K562 (cell line): ENCODE results near the gene LPIN1. TPM values are rescaled to one million over a fixed set of nuclear protein-coding genes. Genes with fewer than 3 reads are reported as not detected.

Experiments
- ATAC-seq: fragments of 200-7000 bp; cut with Tn5 transposase; 3 replicates; pipeline ENCODE4 v1.9.1; 2020; ENCODE audit warnings: moderate library complexity
- BruUV-seq: library from RNA; stranded (reverse); fragments of 400-500 nt; replicated peaks from 2 replicates; lab custom pipeline; 2021; lab: Mats Ljungman, UMichigan
- CTCF ChIA-PET: fragments of 300-600 bp; formaldehyde crosslinking; extraction: SDS; loops from one replicate; lab custom pipeline; 2021; ENCODE audit warnings: low intra/inter-chr PET ratio; lab: Yijun Ruan, JAX
- POLR2A ChIA-PET: fragments of 300-600, 350-650 bp; sonication (Branson Sonifier 250); formaldehyde crosslinking; extraction: SDS; loops from one replicate; lab custom pipeline; 2021; ENCODE audit warnings: antibody characterized with exemption, inconsistent platforms; lab: Yijun Ruan, JAX
- DNase-seq, 4 experiments: peaks; one replicate each; pipeline versions ENCODE4 v3.0.0 to v3.0.0-alpha.2; 2011 to 2018; ENCODE audit warnings: low spot score in 3 of 4, mixed read lengths in 3 of 4; ENCODE audit errors: extremely low read depth in 1 of 4
- FAIRE-seq: peaks from 2 replicates; lab custom pipeline; 2011; peaks lifted over from hg19 to GRCh38; lab: Jason Lieb, UNC
- H2AFZ ChIP-seq: 2 replicates; pipeline ENCODE4 v1.6.0; 2011; ENCODE audit warnings: low read depth, low read length, control low read depth, inconsistent platforms
- H3K27ac ChIP-seq: fragments of 200-600 bp; 3 replicates; pipeline ENCODE4 v1.8.0; 2011; ENCODE audit warnings: low read depth, mild to moderate bottlenecking, control low read depth, inconsistent platforms, low read length, moderate library complexity, mixed read lengths; ENCODE audit errors: extremely low read depth
- H3K27me3 ChIP-seq, 2 experiments: fragments of 300-600 bp in 1 of 2; 2 replicates in 1 of 2; 3 replicates in 1 of 2; pipeline versions ENCODE4 v1.6.0 to v1.8.0; 2011; ENCODE audit warnings: inconsistent platforms in 2 of 2, low read length in 2 of 2, mild to moderate bottlenecking in 1 of 2, mixed read lengths in 1 of 2, moderate library complexity in 1 of 2; ENCODE audit not compliant: control insufficient read depth in 2 of 2, insufficient read depth in 2 of 2
- H3K36me3 ChIP-seq: fragments of 300-600 bp; 3 replicates; pipeline ENCODE4 v1.8.0; 2011; ENCODE audit warnings: mild to moderate bottlenecking, low read length, inconsistent platforms; ENCODE audit not compliant: control insufficient read depth, insufficient read depth
- H3K4me1 ChIP-seq, 2 experiments: fragments of 200-600 bp in 1 of 2; replicated peaks in 1 of 2; 2 replicates in 1 of 2; 3 replicates in 1 of 2; pipeline versions ENCODE4 v1.5.1 to v1.8.0; 2011; ENCODE audit warnings: inconsistent platforms in 2 of 2, low read length in 2 of 2, mild to moderate bottlenecking in 1 of 2, mixed read lengths in 1 of 2, moderate library complexity in 1 of 2; ENCODE audit not compliant: control insufficient read depth in 2 of 2, insufficient read depth in 2 of 2
- H3K4me2 ChIP-seq: 2 replicates; pipeline ENCODE4 v1.6.1; 2011; ENCODE audit warnings: low read length, control low read depth, inconsistent platforms, mixed read lengths; ENCODE audit not compliant: insufficient read depth
- H3K4me3 ChIP-seq: fragments of 200-600 bp; sonication (generic), shearing (Covaris generic); 2 replicates; pipeline ENCODE4 v1.5.1; 2016; ENCODE audit warnings: control low read depth, inconsistent platforms
- H3K79me2 ChIP-seq: fragments of 200-600 bp; 3 replicates; pipeline ENCODE4 v1.8.0; 2011; ENCODE audit warnings: low read length, inconsistent platforms; ENCODE audit not compliant: control insufficient read depth, insufficient read depth
- H3K9ac ChIP-seq, 2 experiments: 2 replicates each; pipeline versions ENCODE4 v1.6.0 to v1.6.1; 2011; ENCODE audit warnings: low read depth in 2 of 2, low read length in 2 of 2, control low read depth in 1 of 2, inconsistent platforms in 1 of 2, mild to moderate bottlenecking in 1 of 2, mixed read lengths in 1 of 2; ENCODE audit not compliant: insufficient read depth in 1 of 2
- H3K9me1 ChIP-seq: one replicate; pipeline ENCODE4 v1.6.0; 2011; ENCODE audit warnings: inconsistent platforms, mild to moderate bottlenecking, low read length, moderate library complexity; ENCODE audit not compliant: control insufficient read depth, insufficient read depth
- H3K9me3 ChIP-seq: replicated peaks from 2 replicates; pipeline ENCODE4 v1.5.1; 2011; ENCODE audit warnings: low read depth, low read length, inconsistent platforms; ENCODE audit not compliant: control insufficient read depth, insufficient read depth
- H4K20me1 ChIP-seq: replicated peaks from 2 replicates; pipeline ENCODE4 v1.6.1; 2011; ENCODE audit warnings: low read length, inconsistent platforms, mixed read lengths; ENCODE audit not compliant: control insufficient read depth, insufficient read depth
- HES1 ChIP-seq: fragments of 450-650 bp; IDR thresholded peaks from 2 replicates; pipeline ENCODE4 v1.6.1; 2016; ENCODE audit warnings: low read depth, mild to moderate bottlenecking, moderate library complexity
- HLTF ChIP-seq: fragments of 450-650 bp; IDR thresholded peaks from 2 replicates; pipeline ENCODE4 v1.6.1; 2016
- LEF1 ChIP-seq: fragments of 450-650 bp; IDR thresholded peaks from 2 replicates; pipeline ENCODE4 v1.6.1; 2016; ENCODE audit warnings: mild to moderate bottlenecking
- MIER1 ChIP-seq: fragments of 450-650 bp; IDR thresholded peaks from 2 replicates; pipeline ENCODE4 v1.6.1; 2016; ENCODE audit warnings: antibody characterized with exemption, mild to moderate bottlenecking, low read depth
- OTX1 ChIP-seq: fragments of 450-650 bp; formaldehyde crosslinking; IDR thresholded peaks from 2 replicates; pipeline ENCODE4 v1.4.0; 2022; ENCODE audit warnings: mild to moderate bottlenecking
- TFAM ChIP-seq: fragments of 250-450 bp; sonication (Bioruptor Pico); conservative IDR thresholded peaks from 2 replicates; pipeline ENCODE4 v1.5.0; 2021; ENCODE audit warnings: mild to moderate bottlenecking, moderate library complexity
- UBTF ChIP-seq, 2 experiments: IDR thresholded peaks; 2 replicates each; pipeline ENCODE4 v1.6.1; 2012; ENCODE audit warnings: improper control_type of control experiment in 2 of 2, low read depth in 2 of 2, low read length in 2 of 2, borderline replicate concordance in 1 of 2
- ZNF764 ChIP-seq: fragments of 250-450 bp; sonication (Bioruptor Pico); IDR thresholded peaks from 2 replicates; pipeline ENCODE4 v1.4.0; 2020; ENCODE audit warnings: low read depth, mild to moderate bottlenecking, moderate library complexity
- WGBS: fragments of 100-300 bp; shearing (Covaris generic); methylation state at CpG from one replicate; pipeline ENCODE4 v1.1.6; 2016; ENCODE audit warnings: low coverage, mixed read lengths; ENCODE audit not compliant: insufficient coverage; ENCODE audit errors: missing lambda C conversion rate; 5-methylcytosine and 5-hydroxymethylcytosine counted together
- in situ Hi-C: fragments of 300-500 bp; cut with MboI; formaldehyde crosslinking; loops from 4 replicates; pipeline ENCODE4 v1.15.0; 2018; ENCODE audit warnings: inconsistent platforms, mixed read lengths
- intact Hi-C: fragments of 100-400 bp; cut with micrococcal nuclease; formaldehyde crosslinking; loops from 2 replicates; pipeline ENCODE4 v1.14.2; 2022
- polyA plus RNA-seq, 8 experiments: library from polyadenylated mRNA; depleted of rRNA in 4 of 8; stranded (reverse) in 5 of 8; unstranded in 3 of 8; fragments of >200 nt; fragmentation: Nextera tagmentation in 2 of 8; fragmentation: Illumina TruSeq in 1 of 8; extraction: Ambion mirVana in 2 of 8; extraction: Trizol in 1 of 8; gene quantifications; 2 replicates each; pipeline versions ENCODE4 v1.2.1 to v1.2.3, GENCODE V29; 2011 to 2014; ENCODE audit warnings: inconsistent platforms in 1 of 8, missing spikeins in 1 of 8
- total RNA-seq, 7 experiments: library from RNA; depleted of rRNA in 6 of 7; stranded (reverse); fragments of >200 nt in 6 of 7; fragmentation: Illumina TruSeq in 2 of 7; extraction: Trizol in 2 of 7; gene quantifications; 2 replicates each; pipeline versions ENCODE4 v1.2.1 to v1.2.3, GENCODE V29; 2011 to 2021; ENCODE audit warnings: low replicate concordance in 1 of 7
- TF ChIP-seq, protein P1 (sequence below), 2 experiments: fragments of 250-450 bp in 1 of 2; fragments of 450-650 bp in 1 of 2; sonication (Bioruptor Pico) in 1 of 2; IDR thresholded peaks; 2 replicates each; pipeline versions ENCODE4 v1.6.1 to v1.8.0; 2016 to 2021; ENCODE audit warnings: mild to moderate bottlenecking in 2 of 2, moderate library complexity in 2 of 2, missing compliant biosample characterization in 1 of 2, missing genetic modification characterization in 1 of 2
- TF ChIP-seq, protein P2 (sequence below): fragments of 200-800 bp; sonication (Bioruptor generic); IDR thresholded peaks from 2 replicates; pipeline ENCODE4 v1.6.1; 2016; ENCODE audit warnings: missing genetic modification characterization, missing compliant biosample characterization

Gene LPIN1
- total and polyA plus RNA-seq, 9 of the 15 experiments (the other 6 are each of a cell fraction or from before 2014, with no cell fraction given): 9.2 to 84.0 (median 27.8) TPM

- Histone ChIP-seq H3K4me3 (peak overlapping the region; percentile 31), H3K4me2 (peak overlapping the region; percentile 88), H3K27ac (peak overlapping the region; percentile 89), H3K9me3 (no peaks in the 10 kb centered on the region), H3K4me1 (peaks cover 10 to 26% of the 10 kb centered on the region in 2 experiments), H2AFZ (peak overlapping the region; percentile 92), H3K9me1 (no peaks in the 10 kb centered on the region), H3K27me3 (no peaks in the 10 kb centered on the region), H3K79me2 (no peaks in the 10 kb centered on the region), H3K36me3 (peaks cover 28% of the 10 kb centered on the region), H3K9ac (peak overlapping the region; percentile 59 to 84; a peak in 3 of 4 replicates), H4K20me1 (no peaks in the 10 kb centered on the region)
- CTCF ChIA-PET: interaction anchor here (0.6 to 4.0 kb wide), 10 partner anchors 9 to 1177 kb away, joined by 3 to 35 read pairs (median 4); partner anchors contain the start of gene TRIB2
- 15% methylated on average over 11 of the region's 11 CpGs for WGBS
- POLR2A ChIA-PET: interaction anchor here (0.6 to 1.2 kb wide), 9 partner anchors 9 to 886 kb away, joined by 3 to 5 read pairs (median 3); no protein-coding TSS in a partner anchor
- ATAC-seq: peak; percentile 73
- no TSS peak for BruUV-seq
- FAIRE-seq: no peak
- peak; percentile 58 to 81 (median 68) for DNase-seq
- intact Hi-C loops (loop anchor here (1.0 kb wide), 1 partner anchor 1178 kb away; no protein-coding TSS in a partner anchor), in situ Hi-C loops (loop anchor here (5.0 kb wide), 2 partner anchors 888 to 1183 kb away; partner anchors contain the start of gene TRIB2)
- no peak for TF ChIP-seq LEF1
- TF ChIP-seq HES1: no peak
- TF ChIP-seq OTX1 (CRISPR knock-in tag): no peak
- TF ChIP-seq, protein P1, sequence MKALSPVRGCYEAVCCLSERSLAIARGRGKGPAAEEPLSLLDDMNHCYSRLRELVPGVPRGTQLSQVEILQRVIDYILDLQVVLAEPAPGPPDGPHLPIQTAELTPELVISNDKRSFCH (CRISPR knock-in tag; IDR thresholded peaks at IDR 0.05): no peak
- TF ChIP-seq, protein P1 (tag; IDR thresholded peaks at IDR 0.05): no peak
- no peak for TF ChIP-seq HLTF
- no peak for TF ChIP-seq TFAM (CRISPR knock-in tag)
- no peak for TF ChIP-seq MIER1
- TF ChIP-seq ZNF764: no peak
- TF ChIP-seq, protein P2, sequence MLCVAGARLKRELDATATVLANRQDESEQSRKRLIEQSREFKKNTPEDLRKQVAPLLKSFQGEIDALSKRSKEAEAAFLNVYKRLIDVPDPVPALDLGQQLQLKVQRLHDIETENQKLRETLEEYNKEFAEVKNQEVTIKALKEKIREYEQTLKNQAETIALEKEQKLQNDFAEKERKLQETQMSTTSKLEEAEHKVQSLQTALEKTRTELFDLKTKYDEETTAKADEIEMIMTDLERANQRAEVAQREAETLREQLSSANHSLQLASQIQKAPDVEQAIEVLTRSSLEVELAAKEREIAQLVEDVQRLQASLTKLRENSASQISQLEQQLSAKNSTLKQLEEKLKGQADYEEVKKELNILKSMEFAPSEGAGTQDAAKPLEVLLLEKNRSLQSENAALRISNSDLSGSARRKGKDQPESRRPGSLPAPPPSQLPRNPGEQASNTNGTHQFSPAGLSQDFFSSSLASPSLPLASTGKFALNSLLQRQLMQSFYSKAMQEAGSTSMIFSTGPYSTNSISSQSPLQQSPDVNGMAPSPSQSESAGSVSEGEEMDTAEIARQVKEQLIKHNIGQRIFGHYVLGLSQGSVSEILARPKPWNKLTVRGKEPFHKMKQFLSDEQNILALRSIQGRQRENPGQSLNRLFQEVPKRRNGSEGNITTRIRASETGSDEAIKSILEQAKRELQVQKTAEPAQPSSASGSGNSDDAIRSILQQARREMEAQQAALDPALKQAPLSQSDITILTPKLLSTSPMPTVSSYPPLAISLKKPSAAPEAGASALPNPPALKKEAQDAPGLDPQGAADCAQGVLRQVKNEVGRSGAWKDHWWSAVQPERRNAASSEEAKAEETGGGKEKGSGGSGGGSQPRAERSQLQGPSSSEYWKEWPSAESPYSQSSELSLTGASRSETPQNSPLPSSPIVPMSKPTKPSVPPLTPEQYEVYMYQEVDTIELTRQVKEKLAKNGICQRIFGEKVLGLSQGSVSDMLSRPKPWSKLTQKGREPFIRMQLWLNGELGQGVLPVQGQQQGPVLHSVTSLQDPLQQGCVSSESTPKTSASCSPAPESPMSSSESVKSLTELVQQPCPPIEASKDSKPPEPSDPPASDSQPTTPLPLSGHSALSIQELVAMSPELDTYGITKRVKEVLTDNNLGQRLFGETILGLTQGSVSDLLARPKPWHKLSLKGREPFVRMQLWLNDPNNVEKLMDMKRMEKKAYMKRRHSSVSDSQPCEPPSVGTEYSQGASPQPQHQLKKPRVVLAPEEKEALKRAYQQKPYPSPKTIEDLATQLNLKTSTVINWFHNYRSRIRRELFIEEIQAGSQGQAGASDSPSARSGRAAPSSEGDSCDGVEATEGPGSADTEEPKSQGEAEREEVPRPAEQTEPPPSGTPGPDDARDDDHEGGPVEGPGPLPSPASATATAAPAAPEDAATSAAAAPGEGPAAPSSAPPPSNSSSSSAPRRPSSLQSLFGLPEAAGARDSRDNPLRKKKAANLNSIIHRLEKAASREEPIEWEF (CRISPR knock-in tag): no peak
- TF ChIP-seq UBTF (IDR thresholded peaks at IDR 0.05; ENCODE audit: borderline replicate concordance in 1 of 2, low read depth in 2 of 2, low read length in 2 of 2): no peak
These were observed 83.0 kb downstream of the LPIN1 start for GRCh38 chr2:11829324-11829946.
